GM21360 (cell line): ENCODE data around the gene RIN2.
"Not testable (repeated sequence)": the region's sequence is repeated elsewhere in the genome, so short reads cannot be mapped to it uniquely, and the experiment has no call there.

Experiments
- ATAC-seq: cut with Tn5 transposase; IDR thresholded peaks from one replicate; pipeline ENCODE4 v1.9.1; 2021; ENCODE audit warnings: mild to moderate bottlenecking, moderate library complexity; ENCODE audit not compliant: unreplicated experiment

The RIN2 gene

GRCh38 chr20:19738951-19739350, 19.1 kb upstream of the RIN2 start:
- no peak for ATAC-seq

GRCh38 chr20:19739351-19739750, 18.7 kb upstream of the RIN2 start:
- ATAC-seq = no peak

DNA sequence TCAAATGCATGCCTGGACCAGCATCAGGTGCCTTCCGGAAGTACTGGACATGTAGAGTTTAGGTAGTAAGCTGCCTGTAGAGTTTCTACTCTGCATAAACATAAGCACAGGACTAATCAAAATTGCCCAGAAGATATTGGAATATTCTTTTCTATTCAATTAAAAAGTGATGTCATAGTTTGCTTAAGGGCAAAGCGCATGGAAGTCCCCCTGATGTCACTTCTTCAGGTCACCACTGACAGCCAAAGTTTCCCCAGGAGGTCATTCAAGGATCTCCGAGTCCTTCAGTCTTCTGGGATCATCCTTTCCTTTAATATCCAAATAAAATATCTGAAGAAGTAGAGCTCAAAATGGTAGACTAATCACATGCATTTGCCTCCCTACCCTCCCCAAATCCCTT, 17.5 kb upstream of the RIN2 start:
- ATAC-seq = no peak

- no peak for ATAC-seq
Measured at GRCh38 chr20:19741924-19742323, 16.1 kb upstream of the RIN2 start.

GRCh38 chr20:19742974-19743639, 15.0 kb upstream of the RIN2 start:
- no peak for ATAC-seq

GRCh38 chr20:19743640-19743995, 14.4 kb upstream of the RIN2 start:
- no peak for ATAC-seq

DNA sequence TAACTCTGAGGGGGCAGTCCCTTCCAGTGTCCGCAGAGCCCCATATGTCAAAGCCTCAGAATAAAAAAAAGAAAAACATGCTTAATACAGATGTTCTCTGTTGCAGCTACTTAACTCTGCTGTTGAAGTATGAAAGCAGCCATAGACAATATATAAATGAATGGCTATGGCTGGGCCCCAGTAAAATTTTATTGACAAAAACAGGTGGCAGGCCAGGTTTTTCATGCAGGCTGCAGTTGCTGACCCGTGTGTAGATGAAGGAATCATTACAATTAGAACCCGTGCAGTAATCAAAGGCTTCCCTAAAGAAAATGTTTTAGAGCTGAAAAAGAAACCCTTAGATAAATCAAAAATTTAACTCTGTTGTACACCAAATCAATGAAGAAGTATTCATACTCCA, 13.0 kb upstream of the RIN2 start:
- ATAC-seq = no peak

DNA sequence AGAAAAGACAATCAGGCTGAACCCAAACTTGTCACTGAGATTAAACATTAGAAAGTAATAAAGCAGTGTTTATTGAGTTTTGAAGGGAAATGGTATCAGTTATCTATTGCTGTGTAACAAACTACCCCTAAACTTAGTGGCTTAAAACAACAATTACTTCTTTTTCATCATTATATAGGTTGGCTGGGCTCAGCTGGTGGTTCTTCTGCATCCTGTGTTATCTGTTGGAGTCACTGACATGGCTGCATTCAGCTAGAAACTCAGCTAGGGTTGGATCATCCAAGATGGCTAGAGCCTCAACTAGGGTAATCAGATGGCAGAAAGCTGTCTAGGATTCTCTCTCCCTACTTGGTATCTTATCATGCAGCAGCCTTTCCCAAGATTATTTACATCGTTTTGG, 12.5 kb upstream of the RIN2 start:
- ATAC-seq = no peak

DNA sequence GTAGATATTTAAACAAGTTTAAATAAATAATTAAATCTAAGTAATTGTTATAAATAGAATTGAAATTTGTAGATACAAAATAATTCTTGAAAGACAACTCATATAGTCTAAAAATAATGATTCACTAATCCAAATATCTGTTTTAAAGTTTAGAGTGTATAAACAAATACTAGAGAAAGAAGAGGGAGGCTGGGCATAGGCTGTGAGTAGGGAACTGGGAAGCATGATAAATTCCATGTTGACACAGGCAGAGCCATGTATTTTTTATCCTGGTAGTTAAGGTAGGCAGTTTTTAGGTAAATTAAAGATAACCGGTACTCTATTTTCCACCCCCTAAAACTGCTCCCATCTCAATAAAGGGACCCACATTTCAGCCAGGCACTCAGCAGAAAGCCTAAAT, 11.7 kb upstream of the RIN2 start:
- ATAC-seq = no peak

DNA sequence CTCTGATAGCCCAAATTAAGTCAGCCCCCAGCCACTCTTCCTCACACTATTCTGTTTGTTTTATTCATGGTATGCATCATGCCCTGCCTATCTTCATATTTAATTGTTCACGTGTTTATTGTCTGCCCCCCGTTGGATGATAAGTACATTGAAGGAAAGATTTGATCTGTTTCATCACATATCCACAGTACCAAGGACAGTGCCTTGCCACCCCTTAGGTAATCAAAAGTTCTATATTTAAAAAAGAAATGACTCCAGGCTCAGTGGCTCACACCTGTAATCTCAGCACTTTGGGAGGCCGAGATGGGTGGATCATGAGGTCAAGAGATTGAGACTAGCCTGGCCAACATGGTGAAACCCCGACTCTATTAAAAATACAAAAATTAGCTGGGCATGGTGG, 10.2 kb upstream of the RIN2 start:
- ATAC-seq = no peak

DNA sequence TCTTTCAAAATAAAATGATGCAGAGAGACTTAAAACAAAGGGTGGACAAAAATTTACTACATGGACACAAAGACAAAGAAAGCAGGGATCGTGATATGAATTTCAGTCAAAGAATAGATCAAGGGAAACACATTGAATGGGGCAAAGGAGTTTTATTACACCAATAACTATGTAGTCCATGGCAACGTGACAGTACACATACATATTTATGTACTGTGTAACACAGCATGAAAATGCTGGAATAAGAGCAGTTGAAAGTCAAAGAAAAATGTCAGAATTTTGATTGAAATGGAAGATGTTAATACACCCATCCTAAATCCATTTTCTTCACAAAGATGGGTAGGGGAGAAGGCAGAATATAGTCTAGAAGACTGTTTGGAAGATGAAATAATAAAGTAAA, 9.4 kb upstream of the RIN2 start:
- ATAC-seq = no peak

- no peak for ATAC-seq
Measured at GRCh38 chr20:19749618-19750071, 8.4 kb upstream of the RIN2 start.

DNA sequence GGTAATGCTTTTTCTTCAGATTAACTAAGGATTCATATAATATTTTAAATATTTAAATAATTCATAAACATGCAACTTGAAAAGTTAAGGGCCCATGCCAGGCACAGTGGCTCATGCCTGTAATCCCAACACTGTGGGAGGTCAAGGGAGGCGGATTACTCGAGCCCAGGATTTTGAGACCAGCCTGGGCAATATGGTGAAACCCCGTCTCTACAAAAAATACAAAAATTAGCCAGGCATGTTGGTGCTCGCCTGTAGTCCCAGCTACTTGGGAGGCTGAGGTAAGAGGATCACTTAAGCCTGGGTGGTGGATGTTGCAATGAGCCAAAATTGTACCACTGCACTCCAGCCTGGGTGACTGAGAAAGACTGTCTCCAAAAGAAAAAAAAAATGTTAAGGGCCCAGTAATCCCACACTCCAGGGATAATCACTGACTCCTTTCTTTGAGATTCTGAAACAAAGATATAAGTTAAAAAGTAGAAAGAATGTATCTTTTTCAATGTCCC, 7.9 kb upstream of the RIN2 start:
- no peak for ATAC-seq

- no peak for ATAC-seq
Measured at GRCh38 chr20:19750907-19751636, 7.0 kb upstream of the RIN2 start.

GRCh38 chr20:19754201-19754600, 3.9 kb upstream of the RIN2 start:
- ATAC-seq = not testable (repeated sequence)

DNA sequence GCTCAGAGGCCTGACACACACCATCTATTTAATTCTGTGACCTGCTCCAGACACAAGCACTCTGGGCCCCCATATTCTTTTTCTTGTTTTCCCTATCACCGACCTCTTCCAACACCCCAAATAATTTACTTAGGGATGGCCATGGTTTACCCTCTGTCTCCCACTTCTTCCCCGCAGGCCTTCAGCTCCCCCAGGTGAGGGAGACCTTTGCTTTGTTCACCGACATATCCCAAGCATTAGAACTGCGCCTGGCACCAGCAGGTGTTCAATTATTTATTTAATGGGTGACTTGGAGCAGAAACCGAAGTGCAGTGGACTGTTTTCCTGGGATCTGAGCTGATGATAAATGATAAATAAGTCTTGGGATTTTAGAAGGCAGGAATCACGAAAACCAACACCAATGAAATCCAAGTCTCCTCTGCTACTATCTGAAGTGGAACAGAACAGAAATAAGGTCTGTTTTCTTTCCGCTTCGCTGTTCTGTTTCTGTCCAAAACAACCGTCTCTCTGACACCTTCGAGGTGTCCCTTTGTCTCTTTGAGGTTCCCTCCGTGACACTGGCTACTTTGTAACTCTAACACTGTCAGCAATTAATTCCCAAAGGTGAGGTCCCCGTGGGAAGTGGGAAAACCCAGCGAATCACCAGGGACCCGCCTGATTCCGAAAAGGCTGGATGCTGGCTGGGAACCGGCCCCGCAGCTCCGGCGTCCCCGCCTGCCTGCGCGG, 1.1 kb upstream of the RIN2 start:
- no peak for ATAC-seq

GRCh38 chr20:19757487-19758132, 448 bp upstream of the RIN2 start:
- ATAC-seq = no peak

- ATAC-seq = no peak
Measured at GRCh38 chr20:19758501-19759331, 658 bp downstream of the RIN2 start.

DNA sequence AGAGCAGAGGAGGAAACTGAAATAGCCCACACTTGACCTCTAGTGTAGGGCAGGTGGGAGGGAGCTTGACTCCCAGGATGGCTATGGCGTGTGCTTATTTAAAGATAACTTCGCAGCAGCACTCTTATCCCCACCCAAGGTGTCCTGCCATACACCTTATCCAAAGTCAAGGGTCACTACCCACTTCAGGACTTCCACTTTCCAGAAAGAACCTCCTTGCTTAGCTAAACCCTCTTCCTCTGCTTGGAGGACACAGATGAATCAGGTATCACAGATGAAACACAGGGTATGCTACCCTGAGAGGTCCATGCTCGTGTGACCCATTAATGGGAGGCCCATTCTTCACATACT, 2.3 kb downstream of the RIN2 start:
- no peak for ATAC-seq

GRCh38 chr20:19761326-19761725, 3.3 kb downstream of the RIN2 start:
- no peak for ATAC-seq

DNA sequence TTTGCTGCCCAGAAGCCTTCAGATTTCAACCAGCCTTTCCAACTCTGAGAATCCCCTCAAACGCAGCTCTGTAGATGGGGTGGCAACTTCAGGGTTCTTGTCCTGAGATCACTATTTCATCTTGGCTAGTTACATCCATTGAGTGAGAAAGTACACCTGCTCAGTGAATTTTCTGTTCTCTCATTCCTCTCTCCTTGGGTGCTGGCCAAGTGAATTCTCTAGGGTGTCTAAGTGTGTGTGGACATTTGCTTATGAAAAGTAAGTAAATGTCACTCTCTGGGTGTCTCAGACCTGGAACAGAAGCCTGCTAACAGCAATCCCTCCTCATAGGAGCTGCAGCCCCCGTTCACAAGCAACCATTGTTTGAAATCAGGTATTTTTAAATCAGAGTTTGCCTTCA, 3.8 kb downstream of the RIN2 start:
- no peak for ATAC-seq
